ENCODE results near the gene LMO7.

LMO7 gene

DNA sequence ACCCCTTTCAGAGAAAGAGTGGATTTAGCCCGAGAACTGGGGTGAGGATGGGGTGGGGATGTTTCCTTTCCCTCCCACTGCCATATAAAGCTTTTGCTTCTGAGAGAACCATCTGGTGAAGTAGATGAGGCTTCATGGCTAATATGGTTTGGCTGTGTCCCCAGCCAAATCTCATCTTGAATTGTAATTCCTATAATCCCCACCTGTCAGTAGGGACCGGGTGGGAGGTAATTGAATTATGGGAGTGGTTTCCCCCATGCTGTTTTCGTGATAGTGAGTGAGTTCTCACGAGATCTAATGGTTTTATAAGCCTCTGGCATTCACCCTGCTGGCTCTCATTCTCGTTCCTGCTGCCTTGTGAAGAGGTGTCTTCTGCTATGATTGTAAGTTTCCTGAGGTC, 270.9 kb downstream of the LMO7 start:
- no peak for DNase-seq

DNA sequence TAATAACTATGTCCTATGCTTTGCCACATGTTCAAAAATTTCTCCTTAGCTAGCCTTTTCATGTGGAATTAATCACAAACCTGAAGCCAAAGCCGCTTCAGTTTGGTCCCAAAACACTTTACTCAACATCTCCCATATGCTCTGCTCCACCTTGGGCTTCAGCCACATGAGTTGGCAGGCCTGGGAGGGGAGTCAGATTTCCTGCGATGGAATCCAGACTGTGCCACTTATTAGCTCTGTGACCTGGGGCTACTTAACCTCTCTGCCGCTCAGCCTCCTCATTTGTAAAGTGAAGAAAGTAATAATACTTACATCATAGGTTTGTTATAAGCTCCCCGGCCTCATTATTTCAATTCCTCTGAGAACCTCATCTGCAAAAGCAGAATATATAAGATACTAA, 272.0 kb downstream of the LMO7 start:
- no peak for DNase-seq

All from activated CD4-positive, alpha-beta T cell treated with anti-CD3 and anti-CD28 coated beads, Interleukin-2, amount 50 U/mL, for 16 hours (primary cell).